UCSD-AML1 (cell line): Measurements from ENCODE around the gene ABHD11.
"Not testable (repeated sequence)": the region's sequence is repeated elsewhere in the genome, so short reads cannot be mapped to it uniquely, and the experiment has no call there.

Source experiments
- DNase-seq: peaks from one replicate; lab custom pipeline; 2025; ENCODE audit not compliant: unreplicated experiment; lab: John Stamatoyannopoulos, UW

The ABHD11 gene

DNA sequence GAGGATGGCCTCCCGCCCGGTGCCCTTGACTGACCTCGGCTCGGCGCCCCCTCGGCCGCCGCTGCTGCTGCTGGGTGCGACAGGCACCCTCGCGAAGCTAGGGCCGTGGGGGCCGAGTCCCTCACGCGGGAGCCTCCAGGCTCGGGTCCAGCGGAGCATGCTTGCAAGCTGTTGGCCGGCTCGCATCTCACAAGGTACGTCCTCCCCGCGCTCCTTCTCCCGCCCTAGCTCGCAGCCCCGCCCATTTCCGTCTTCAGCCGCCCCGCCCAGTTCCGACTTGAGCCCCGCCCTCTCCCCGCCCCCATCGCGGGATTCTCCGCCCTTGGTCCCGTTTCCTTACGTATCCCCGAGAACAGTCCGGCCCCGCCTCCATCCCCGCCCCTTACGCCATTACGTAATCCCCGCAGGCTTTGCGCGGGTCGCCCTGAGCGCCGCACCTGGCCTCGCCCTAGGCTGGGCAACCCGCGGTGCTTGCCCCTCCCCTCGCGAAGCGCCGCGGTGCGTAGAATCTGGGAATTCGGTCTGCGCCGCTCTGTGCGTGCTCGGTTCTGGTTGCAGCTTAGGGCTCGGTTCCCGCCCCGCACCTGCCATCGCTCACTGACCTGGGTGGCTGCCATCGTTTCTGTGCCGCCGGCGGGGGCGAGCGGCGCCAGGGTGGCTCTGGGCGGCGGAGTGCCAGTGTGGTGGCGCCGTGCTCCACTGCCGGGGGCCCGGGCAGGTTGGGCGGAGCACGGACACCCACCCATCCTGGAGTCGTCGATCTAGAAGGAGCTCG, at the start of gene ABHD11:
ABHD11 (minus strand) TSS at position 191 of the 775 bp plus-strand sequence; CDS start at position 159, 32 bp downstream.
- peak; percentile 90 for DNase-seq

DNA sequence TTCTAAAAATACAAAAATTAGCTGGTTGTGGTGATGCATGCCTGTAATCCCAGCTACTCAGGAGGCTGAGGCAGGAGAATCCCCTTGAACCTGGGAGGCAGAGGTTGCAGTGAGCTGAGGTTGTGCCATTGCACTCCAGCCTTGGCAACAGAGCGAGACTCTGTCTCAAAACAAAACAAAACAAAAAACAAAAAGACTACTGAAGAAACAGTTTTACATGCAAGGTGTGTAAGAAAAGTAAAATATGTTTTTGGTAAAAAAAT, 49.1 kb upstream of the ABHD11 start:
- not testable (repeated sequence) for DNase-seq

DNA sequence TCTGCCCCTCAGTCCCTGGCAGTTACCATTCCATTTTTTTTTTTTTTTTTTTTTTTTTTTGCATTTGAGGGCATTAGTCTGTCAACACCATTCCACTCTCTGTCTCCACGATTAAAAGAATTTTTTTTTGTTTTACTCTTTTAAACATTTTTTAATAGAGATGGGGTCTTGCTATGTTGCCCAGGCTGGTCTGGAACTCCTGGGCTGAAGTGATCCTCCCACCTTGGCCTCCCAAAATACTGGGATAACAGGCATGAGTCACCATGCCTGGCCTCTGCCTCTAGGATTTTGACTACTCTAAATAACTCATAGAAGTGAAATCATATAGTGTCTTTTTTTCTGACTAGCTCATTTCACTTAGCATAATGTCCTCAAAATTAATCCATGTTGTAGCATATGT, 48.0 kb upstream of the ABHD11 start:
- DNase-seq, result no peak

- DNase-seq, result no peak
These were observed 40.9 kb upstream of the ABHD11 start for GRCh38 chr7:73779517-73779916.

DNA sequence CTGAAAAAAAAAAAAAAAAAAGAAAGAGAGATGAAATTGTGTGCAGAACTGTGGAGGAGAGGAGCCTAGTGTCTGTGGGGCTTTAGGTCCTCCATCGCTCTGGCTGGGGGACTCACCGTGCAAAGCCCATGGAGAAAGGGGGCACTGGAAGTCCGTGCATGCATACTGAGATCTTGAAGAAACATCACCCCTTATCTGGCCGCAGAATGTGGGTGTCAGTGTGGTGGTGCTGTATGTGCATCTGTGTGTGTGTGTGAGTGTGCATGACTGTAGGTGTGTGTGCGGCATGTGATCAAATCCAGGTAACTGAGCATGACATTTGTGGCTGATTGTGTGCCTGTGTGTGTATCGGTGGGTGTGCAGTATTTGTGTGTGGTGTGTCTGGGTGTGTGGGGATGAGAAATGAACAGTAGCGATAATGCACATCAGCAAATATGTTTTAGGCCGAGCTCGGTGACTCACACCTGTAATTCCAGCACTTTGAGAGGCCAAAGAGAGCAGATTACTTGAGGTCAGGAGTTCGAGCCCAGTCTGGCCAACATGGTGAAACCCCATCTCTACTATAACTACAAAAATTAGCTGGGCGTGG, 40.3 kb upstream of the ABHD11 start:
- DNase-seq, result no peak

DNA sequence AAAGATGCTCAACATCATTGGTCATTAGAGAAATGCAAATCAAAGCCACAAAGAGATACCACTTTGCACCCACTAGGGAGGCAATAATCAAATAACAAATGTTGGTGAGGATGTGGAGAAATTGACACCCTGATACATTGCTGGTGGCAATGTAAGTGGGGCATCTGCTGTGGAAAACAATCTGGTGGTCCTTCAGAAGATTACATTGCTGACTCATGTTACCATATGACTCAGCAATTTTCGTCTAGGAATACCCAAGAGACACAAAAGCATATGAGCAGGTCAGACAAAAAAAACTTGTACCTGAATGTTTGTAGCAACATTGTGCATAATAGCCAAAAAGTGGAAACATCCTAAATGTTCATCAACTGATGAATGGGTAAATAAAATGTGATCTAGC, 36.3 kb upstream of the ABHD11 start:
- no peak for DNase-seq

DNA sequence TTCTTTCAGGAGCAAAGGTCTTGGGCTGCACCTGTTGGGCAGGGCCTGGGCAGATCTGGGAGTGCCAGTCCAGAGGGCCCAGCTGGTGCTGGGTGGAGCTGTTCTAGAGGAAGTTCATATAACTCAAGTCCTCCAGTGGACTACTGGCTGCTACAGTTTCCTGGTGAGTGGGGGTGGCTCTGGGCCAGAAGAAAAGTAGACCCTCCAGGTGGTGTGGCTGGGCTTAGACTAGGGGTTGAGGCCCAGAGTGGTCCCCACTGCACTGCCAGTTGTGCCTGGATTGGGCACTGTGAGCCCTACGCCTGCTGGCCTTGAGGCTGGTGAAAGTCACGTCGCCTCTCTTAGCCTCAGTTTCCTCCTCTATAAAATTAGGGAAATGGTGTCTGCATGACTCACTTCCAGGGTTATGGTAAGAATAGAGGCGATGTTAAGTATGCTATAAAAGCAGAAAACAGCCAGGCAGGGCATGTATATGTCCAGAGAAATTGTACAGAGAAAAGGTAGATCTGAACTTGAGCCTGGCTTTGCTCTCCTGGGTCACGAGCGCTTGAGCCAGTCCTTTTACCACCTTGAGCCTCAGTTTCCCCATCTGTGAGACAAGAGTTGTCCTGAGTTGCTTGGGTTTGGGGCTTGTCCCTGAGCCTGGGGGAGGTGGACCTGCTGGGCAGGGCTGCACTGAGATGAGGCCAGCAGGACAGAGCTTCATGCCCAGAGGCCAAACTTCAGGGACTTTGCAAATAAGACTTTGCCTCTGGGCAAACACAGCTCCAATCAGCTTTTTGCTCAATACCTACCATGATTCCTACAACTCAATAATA, 35.3 kb upstream of the ABHD11 start:
- DNase-seq, result no peak

GRCh38 chr7:73770860-73771670, 32.5 kb upstream of the ABHD11 start:
- no peak for DNase-seq

DNA sequence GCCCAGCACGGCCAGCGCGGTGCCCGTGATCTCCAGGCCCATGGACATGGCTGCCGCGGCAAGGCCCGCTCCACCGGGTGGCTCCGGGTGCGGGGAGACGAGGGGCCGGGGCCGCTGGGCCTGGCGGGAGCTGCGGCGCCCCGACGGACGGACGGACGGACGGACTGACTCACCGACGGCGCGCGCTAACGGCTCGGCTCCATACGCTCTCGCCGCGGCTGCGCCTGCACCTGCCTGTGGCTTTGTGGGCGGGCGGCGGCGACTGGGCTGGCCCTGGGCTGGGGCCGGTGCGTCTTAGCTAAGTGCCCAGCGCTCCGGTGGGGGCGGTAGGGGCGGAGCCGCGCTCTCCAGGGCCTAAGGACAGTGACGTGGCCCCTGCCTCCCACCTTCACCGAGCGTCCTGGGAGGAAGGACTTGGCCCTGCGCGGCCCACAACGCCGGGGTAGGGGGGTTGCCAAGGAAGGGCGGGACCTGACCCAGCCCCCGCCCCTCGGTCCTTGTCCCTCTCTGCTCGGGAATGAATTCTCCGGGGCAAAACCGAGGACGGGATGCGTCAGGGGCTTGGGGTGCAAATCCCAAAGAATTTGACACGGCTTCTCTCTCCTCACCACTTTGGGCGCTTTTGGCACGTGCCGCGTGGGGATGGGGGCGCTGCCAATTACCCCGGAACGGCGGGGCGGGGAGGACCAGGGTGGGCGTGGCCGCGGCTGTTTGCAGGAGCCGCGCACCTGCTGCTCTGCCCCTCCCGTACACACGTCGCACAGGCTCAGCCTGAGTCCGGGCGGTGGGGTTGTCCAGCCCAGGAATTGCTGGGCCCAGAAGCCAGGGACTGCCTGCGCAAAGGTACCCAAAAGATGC, 31.6 kb upstream of the ABHD11 start, which contains the start of gene CLDN3:
CLDN3 (minus strand) TSS at position 269 of the 858 bp plus-strand sequence; CDS start at position 48, 221 bp downstream.
- DNase-seq, result no peak

DNA sequence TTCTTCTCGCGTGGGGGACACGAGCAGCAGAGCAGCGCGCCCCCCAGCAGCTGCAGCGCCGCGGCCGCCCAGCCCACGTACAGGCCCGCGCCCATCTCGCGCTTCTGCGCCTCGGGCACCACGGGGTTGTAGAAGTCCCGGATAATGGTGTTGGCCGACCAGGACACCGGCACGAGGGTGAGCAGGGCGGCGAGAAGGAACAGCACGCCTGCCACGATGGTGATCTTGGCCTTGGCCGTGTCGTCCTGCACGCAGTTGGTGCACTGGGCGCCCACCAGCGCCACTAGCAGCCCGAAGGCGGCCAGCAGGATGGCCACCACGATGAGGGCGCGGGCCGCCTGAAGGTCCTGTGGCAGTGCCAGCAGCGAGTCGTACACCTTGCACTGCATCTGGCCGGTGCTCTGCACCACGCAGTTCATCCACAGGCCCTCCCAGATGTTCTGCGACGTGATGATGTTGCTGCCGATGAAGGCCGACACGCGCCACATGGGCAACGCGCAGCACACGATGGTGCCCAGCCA, 30.9 kb upstream of the ABHD11 start:
- DNase-seq, result no peak

- no peak for DNase-seq
These were observed 30.3 kb upstream of the ABHD11 start for GRCh38 chr7:73768641-73769480.

DNA sequence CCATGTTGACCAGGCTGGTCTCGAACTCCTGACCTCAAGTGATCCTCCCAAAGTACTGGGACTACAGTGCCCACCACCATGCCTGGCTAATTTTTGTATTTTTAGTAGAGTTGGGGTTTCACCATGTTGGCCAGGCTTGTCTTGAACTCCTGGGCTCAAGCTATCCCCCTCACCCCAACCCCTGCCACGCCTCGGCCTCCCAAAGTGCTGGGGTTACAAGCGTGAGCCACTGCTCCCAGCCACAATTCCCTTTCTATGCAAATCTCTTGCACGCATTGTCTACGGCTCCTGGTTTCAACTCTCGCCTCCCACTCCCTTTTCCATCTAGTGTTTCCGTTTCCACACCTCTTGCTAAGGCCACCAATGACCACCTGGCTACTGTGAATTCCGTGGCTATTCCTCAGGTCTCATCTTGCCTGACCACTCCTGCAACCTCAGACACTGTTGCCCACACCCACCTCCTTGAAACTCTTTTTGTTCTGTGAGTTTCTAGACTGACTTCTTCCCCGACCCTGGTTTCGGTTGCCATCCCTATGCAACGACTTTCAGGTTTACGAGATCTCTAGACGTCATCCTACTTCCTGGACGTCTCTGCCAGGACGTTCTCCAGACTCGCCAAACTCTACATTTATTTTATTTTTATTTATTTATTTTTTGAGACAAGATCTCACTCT, 28.1 kb upstream of the ABHD11 start:
- no peak for DNase-seq

GRCh38 chr7:73762659-73762999, 24.0 kb upstream of the ABHD11 start:
- no peak for DNase-seq

- no peak for DNase-seq
These were observed 23.5 kb upstream of the ABHD11 start for GRCh38 chr7:73761854-73762658.

DNA sequence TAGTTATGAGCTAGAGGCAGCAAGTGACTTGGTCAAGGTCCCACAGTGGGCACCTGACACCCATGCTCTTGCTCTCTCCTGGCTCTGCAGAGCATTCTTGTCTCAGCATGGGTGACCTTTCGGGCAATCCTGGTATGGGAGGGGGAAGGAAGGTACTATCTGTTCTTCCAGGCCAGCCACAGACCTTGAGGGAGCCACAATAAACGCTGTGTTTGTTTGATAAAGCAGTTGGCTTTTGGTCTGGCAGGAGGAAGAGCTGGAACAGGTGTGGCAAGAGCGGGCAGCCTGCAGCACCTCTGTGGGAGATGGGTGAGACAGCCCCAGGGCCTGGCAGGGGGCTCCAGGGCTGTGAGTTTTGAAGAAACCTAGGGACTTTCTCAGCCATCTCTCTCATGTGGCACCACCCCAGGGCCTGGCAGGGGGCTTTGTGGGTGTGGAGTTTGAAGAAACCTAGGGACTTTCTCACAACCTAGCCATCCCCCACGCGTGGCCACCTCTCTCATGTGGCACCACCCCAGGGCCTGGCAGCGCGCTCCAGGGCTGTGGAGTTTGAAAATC, 20.1 kb upstream of the ABHD11 start:
- DNase-seq, result no peak

GRCh38 chr7:73749931-73750776, 11.6 kb upstream of the ABHD11 start:
- peak; percentile 14 for DNase-seq

- no peak for DNase-seq
These were observed 7.8 kb upstream of the ABHD11 start for GRCh38 chr7:73746378-73746777.
